Fibroblast of the conjunctiva (primary cell): ENCODE measurements around the gene PRM2.
"Not testable (repeated sequence)": the region's sequence is repeated elsewhere in the genome, so short reads cannot be mapped to it uniquely, and the experiment has no call there.

Experiments
- DNase-seq: peaks from one replicate; pipeline ENCODE4 v3.0.0-alpha.2; 2010; ENCODE audit warnings: low read depth

The PRM2 gene

GRCh38 chr16:11307639-11308492, 31.6 kb upstream of the PRM2 start:
- no peak for DNase-seq

- DNase-seq: no peak
Observed at GRCh38 chr16:11306997-11307638, 30.8 kb upstream of the PRM2 start.

- no peak for DNase-seq
Observed at GRCh38 chr16:11306381-11306780, 30.1 kb upstream of the PRM2 start.

- no peak for DNase-seq
Observed at GRCh38 chr16:11303405-11304138, 27.3 kb upstream of the PRM2 start.

- no peak for DNase-seq
Observed at GRCh38 chr16:11302977-11303376, 26.7 kb upstream of the PRM2 start.

GRCh38 chr16:11301645-11302501, 25.6 kb upstream of the PRM2 start:
- no peak for DNase-seq

- no peak for DNase-seq
Observed at GRCh38 chr16:11300560-11300892, 24.2 kb upstream of the PRM2 start.

- DNase-seq: no peak
Observed at GRCh38 chr16:11299865-11300559, 23.7 kb upstream of the PRM2 start.

- not testable (repeated sequence) for DNase-seq
Observed at GRCh38 chr16:11298950-11299547, 22.8 kb upstream of the PRM2 start.

GRCh38 chr16:11298143-11298900, 22.0 kb upstream of the PRM2 start:
- DNase-seq: no peak

GRCh38 chr16:11297492-11298142, 21.3 kb upstream of the PRM2 start:
- peak; percentile 40 for DNase-seq

- no peak for DNase-seq
Observed at GRCh38 chr16:11296706-11297491, 20.6 kb upstream of the PRM2 start.

GRCh38 chr16:11296351-11296705, 20.0 kb upstream of the PRM2 start:
- no peak for DNase-seq

GRCh38 chr16:11295672-11296071, 19.4 kb upstream of the PRM2 start:
- DNase-seq: no peak

- no peak for DNase-seq
Observed at GRCh38 chr16:11292076-11292748, 15.9 kb upstream of the PRM2 start.

- no peak for DNase-seq
Observed at GRCh38 chr16:11291091-11291703, 14.9 kb upstream of the PRM2 start.

- no peak for DNase-seq
Observed at GRCh38 chr16:11290102-11290893, 14.0 kb upstream of the PRM2 start.
